H1 (cell line): ENCODE data around the gene S100PBP. TPM values are rescaled to one million over a fixed set of nuclear protein-coding genes. Genes with fewer than 3 reads are reported as not detected.

Source experiments
- BACH1 ChIP-seq: IDR thresholded peaks from 2 replicates; pipeline ENCODE4 v1.6.1; 2012; ENCODE audit warnings: low read length, improper control_type of control experiment
- KDM1A ChIP-seq: fragments of 200-600, 300-600 bp; sonication (generic); IDR thresholded peaks from 2 replicates; pipeline ENCODE4 v1.7.1; 2016; ENCODE audit warnings: mild to moderate bottlenecking, low read length, borderline replicate concordance
- PHF8 ChIP-seq: fragments of 200-600 bp; sonication (generic); conservative IDR thresholded peaks from 2 replicates; pipeline ENCODE4 v1.7.1; 2012; ENCODE audit warnings: low read depth, mild to moderate bottlenecking, inconsistent platforms, low read length, moderate library complexity
- SP4 ChIP-seq: IDR thresholded peaks from 2 replicates; pipeline ENCODE4 v1.6.1; 2012; ENCODE audit warnings: low read length, inconsistent platforms
- SRF ChIP-seq: IDR thresholded peaks from 2 replicates; pipeline ENCODE4 v1.6.1; 2011; ENCODE audit warnings: mild to moderate bottlenecking, low read depth, low read length, moderate library complexity
- SUZ12 ChIP-seq: fragments of 200-600 bp; sonication (generic); IDR thresholded peaks from 2 replicates; pipeline ENCODE4 v1.6.1; 2012; ENCODE audit warnings: mild to moderate bottlenecking, inconsistent platforms, low read length, moderate library complexity, mixed read lengths
- polyA plus RNA-seq, 7 experiments: library from polyadenylated mRNA; depleted of rRNA in 3 of 7; stranded (reverse) in 5 of 7; unstranded in 2 of 7; fragments of >200 nt in 5 of 7; fragments of 200-250 nt in 2 of 7; gene quantifications; 1 replicate in 5 of 7; 2 replicates in 1 of 7; 4 replicates in 1 of 7; pipeline versions ENCODE4 v1.2.1 to v1.2.3, GENCODE V29; 2011 to 2013; ENCODE audit warnings: missing spikeins in 2 of 7, mixed read lengths in 2 of 7
- total RNA-seq: library from RNA; stranded (reverse); fragmentation: NEBNext Ultra II Directional; extraction: Animal tissue kit (Norgen Biotek cat#: 25700); gene quantifications from 2 replicates; pipeline ENCODE4 v1.2.1, GENCODE V29; 2021
- TF ChIP-seq, protein P1 (sequence below): fragments of 300-600 bp; sonication (generic); IDR thresholded peaks from 2 replicates; pipeline ENCODE4 v1.7.1; 2012; ENCODE audit warnings: low read length, moderate library complexity, mild to moderate bottlenecking, inconsistent platforms; ENCODE audit not compliant: insufficient replicate concordance
- TF ChIP-seq, protein P2 (sequence below): IDR thresholded peaks from 2 replicates; pipeline ENCODE4 v1.6.1; 2011; ENCODE audit warnings: low read length, improper control_type of control experiment

S100PBP gene
- total and polyA plus RNA-seq, 2 of the 8 experiments (the other 6 are each of a cell fraction or from before 2014, with no cell fraction given) = 43.8 to 68.3 TPM

DNA sequence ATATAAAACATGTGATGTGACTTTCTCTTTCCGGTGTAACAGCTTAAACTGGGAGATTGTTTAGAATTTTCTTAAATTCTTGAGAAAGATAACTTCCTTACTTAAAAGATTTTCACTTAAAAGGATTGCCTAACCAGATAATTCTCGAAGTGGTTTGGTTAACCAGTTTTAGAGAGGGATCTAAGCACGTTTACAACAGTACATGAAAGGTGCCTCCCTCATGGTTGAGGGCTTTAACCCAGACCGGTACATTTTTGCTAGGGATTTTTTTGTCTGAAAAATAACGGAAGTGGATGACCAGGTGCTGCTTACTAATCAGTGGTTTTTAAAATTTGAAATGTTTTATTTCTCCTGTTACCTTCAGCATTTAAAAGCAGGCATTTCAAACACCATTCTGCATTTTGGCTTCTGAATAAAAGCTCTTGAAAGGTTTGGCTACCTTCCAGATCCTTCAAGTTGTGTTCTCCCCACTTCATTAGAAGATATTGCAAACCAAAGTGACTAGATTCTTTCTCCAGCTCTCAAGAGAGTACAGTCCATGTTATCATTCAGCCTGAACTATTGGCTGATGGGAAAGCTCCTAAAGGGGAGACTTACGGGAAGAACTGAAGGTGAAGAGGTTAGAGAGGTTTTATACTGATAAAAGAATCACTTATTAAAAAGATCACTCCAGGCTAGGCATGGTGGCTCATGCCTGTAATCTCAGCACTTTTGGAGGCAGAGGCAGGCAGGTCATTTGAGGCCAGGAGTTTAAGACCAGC is 12.8 kb downstream of the S100PBP start (continued):
- TF ChIP-seq, protein P1, sequence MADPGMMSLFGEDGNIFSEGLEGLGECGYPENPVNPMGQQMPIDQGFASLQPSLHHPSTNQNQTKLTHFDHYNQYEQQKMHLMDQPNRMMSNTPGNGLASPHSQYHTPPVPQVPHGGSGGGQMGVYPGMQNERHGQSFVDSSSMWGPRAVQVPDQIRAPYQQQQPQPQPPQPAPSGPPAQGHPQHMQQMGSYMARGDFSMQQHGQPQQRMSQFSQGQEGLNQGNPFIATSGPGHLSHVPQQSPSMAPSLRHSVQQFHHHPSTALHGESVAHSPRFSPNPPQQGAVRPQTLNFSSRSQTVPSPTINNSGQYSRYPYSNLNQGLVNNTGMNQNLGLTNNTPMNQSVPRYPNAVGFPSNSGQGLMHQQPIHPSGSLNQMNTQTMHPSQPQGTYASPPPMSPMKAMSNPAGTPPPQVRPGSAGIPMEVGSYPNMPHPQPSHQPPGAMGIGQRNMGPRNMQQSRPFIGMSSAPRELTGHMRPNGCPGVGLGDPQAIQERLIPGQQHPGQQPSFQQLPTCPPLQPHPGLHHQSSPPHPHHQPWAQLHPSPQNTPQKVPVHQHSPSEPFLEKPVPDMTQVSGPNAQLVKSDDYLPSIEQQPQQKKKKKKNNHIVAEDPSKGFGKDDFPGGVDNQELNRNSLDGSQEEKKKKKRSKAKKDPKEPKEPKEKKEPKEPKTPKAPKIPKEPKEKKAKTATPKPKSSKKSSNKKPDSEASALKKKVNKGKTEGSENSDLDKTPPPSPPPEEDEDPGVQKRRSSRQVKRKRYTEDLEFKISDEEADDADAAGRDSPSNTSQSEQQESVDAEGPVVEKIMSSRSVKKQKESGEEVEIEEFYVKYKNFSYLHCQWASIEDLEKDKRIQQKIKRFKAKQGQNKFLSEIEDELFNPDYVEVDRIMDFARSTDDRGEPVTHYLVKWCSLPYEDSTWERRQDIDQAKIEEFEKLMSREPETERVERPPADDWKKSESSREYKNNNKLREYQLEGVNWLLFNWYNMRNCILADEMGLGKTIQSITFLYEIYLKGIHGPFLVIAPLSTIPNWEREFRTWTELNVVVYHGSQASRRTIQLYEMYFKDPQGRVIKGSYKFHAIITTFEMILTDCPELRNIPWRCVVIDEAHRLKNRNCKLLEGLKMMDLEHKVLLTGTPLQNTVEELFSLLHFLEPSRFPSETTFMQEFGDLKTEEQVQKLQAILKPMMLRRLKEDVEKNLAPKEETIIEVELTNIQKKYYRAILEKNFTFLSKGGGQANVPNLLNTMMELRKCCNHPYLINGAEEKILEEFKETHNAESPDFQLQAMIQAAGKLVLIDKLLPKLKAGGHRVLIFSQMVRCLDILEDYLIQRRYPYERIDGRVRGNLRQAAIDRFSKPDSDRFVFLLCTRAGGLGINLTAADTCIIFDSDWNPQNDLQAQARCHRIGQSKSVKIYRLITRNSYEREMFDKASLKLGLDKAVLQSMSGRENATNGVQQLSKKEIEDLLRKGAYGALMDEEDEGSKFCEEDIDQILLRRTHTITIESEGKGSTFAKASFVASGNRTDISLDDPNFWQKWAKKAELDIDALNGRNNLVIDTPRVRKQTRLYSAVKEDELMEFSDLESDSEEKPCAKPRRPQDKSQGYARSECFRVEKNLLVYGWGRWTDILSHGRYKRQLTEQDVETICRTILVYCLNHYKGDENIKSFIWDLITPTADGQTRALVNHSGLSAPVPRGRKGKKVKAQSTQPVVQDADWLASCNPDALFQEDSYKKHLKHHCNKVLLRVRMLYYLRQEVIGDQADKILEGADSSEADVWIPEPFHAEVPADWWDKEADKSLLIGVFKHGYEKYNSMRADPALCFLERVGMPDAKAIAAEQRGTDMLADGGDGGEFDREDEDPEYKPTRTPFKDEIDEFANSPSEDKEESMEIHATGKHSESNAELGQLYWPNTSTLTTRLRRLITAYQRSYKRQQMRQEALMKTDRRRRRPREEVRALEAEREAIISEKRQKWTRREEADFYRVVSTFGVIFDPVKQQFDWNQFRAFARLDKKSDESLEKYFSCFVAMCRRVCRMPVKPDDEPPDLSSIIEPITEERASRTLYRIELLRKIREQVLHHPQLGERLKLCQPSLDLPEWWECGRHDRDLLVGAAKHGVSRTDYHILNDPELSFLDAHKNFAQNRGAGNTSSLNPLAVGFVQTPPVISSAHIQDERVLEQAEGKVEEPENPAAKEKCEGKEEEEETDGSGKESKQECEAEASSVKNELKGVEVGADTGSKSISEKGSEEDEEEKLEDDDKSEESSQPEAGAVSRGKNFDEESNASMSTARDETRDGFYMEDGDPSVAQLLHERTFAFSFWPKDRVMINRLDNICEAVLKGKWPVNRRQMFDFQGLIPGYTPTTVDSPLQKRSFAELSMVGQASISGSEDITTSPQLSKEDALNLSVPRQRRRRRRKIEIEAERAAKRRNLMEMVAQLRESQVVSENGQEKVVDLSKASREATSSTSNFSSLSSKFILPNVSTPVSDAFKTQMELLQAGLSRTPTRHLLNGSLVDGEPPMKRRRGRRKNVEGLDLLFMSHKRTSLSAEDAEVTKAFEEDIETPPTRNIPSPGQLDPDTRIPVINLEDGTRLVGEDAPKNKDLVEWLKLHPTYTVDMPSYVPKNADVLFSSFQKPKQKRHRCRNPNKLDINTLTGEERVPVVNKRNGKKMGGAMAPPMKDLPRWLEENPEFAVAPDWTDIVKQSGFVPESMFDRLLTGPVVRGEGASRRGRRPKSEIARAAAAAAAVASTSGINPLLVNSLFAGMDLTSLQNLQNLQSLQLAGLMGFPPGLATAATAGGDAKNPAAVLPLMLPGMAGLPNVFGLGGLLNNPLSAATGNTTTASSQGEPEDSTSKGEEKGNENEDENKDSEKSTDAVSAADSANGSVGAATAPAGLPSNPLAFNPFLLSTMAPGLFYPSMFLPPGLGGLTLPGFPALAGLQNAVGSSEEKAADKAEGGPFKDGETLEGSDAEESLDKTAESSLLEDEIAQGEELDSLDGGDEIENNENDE = no peak
- no peak for TF ChIP-seq BACH1
- no peak for TF ChIP-seq SUZ12
- no peak for TF ChIP-seq SP4
- no peak for TF ChIP-seq PHF8
- TF ChIP-seq, protein P2, sequence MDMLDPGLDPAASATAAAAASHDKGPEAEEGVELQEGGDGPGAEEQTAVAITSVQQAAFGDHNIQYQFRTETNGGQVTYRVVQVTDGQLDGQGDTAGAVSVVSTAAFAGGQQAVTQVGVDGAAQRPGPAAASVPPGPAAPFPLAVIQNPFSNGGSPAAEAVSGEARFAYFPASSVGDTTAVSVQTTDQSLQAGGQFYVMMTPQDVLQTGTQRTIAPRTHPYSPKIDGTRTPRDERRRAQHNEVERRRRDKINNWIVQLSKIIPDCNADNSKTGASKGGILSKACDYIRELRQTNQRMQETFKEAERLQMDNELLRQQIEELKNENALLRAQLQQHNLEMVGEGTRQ = no peak
- no peak for TF ChIP-seq SRF
- no peak for TF ChIP-seq KDM1A
